Stimulated activated naive CD4-positive, alpha-beta T cell (primary cell): ENCODE data around the gene CCDC38.
A peak's percentile ranks its signal among the peaks of the same experiment; 100 is the strongest.
"Not testable (repeated sequence)": the region's sequence is repeated elsewhere in the genome, so short reads cannot be mapped to it uniquely, and the experiment has no call there.

Experiments used
- DNase-seq, 6 experiments: peaks; one replicate each; lab custom pipeline; 2025; lab: John Stamatoyannopoulos, UW

Gene CCDC38

GRCh38 chr12:95942524-95943329 is at the start of gene CCDC38:
TSS of gene CCDC38 (minus strand) at chr12:95942614. CDS start at chr12:95936509, 6,105 bp downstream.
- DNase-seq = peak; percentile 69 to 84 (median 77)

- DNase-seq = no peak
These were observed 47.7 kb upstream of the CCDC38 start for GRCh38 chr12:95990136-95990535.

GRCh38 chr12:95989504-95990123 is 47.2 kb upstream of the CCDC38 start:
- DNase-seq = no peak

- no peak for DNase-seq
These were observed 46.3 kb upstream of the CCDC38 start for GRCh38 chr12:95988506-95989275.

GRCh38 chr12:95986635-95987570 is 44.5 kb upstream of the CCDC38 start:
- no peak for DNase-seq

- DNase-seq = no peak
These were observed 42.3 kb upstream of the CCDC38 start for GRCh38 chr12:95984682-95985081.

GRCh38 chr12:95982602-95983001 is 40.2 kb upstream of the CCDC38 start:
- DNase-seq = no peak

- no peak for DNase-seq
These were observed 38.0 kb upstream of the CCDC38 start for GRCh38 chr12:95980437-95980836.

- no peak for DNase-seq
These were observed 36.4 kb upstream of the CCDC38 start for GRCh38 chr12:95978774-95979173.

- DNase-seq = no peak
These were observed 35.9 kb upstream of the CCDC38 start for GRCh38 chr12:95978351-95978750.

- DNase-seq = no peak
These were observed 35.4 kb upstream of the CCDC38 start for GRCh38 chr12:95977764-95978305.

- DNase-seq = no peak
These were observed 34.0 kb upstream of the CCDC38 start for GRCh38 chr12:95976416-95976832.

GRCh38 chr12:95975491-95975890 is 33.1 kb upstream of the CCDC38 start:
- no peak for DNase-seq

GRCh38 chr12:95974358-95974757 is 31.9 kb upstream of the CCDC38 start:
- DNase-seq = no peak

GRCh38 chr12:95972832-95973456 is 30.5 kb upstream of the CCDC38 start:
- no peak for DNase-seq

- DNase-seq = no peak
These were observed 28.5 kb upstream of the CCDC38 start for GRCh38 chr12:95970905-95971304.

- not testable (repeated sequence) for DNase-seq
These were observed 26.7 kb upstream of the CCDC38 start for GRCh38 chr12:95969116-95969515.

GRCh38 chr12:95967301-95967700 is 24.9 kb upstream of the CCDC38 start:
- no peak for DNase-seq

- DNase-seq = no peak
These were observed 24.0 kb upstream of the CCDC38 start for GRCh38 chr12:95966287-95966870.

- DNase-seq = no peak
These were observed 20.7 kb upstream of the CCDC38 start for GRCh38 chr12:95963096-95963495.
